NCI-H1417 (cell line): ENCODE data around the gene FAM78B.

ENCODE experiments used
- DNase-seq, 3 experiments: peaks; one replicate each; lab custom pipeline; 2025; lab: John Stamatoyannopoulos, UW

The FAM78B gene

GRCh38 chr1:166120281-166120680 lies 46.5 kb downstream of the FAM78B start:
- DNase-seq, result no peak

GRCh38 chr1:166119471-166119965 lies 47.3 kb downstream of the FAM78B start:
- DNase-seq, result peak in 1 of 3 experiments; percentile 37

- DNase-seq, result no peak
Observed at GRCh38 chr1:166117776-166118175, 49.0 kb downstream of the FAM78B start.

GRCh38 chr1:166116026-166116425 lies 50.8 kb downstream of the FAM78B start:
- DNase-seq, result no peak

GRCh38 chr1:166114419-166114818 lies 52.4 kb downstream of the FAM78B start:
- no peak for DNase-seq

GRCh38 chr1:166113630-166114029 lies 53.2 kb downstream of the FAM78B start:
- no peak for DNase-seq

- no peak for DNase-seq
Observed at GRCh38 chr1:166113031-166113430, 53.8 kb downstream of the FAM78B start.

GRCh38 chr1:166112425-166112824 lies 54.4 kb downstream of the FAM78B start:
- no peak for DNase-seq

GRCh38 chr1:166111430-166111829 lies 55.4 kb downstream of the FAM78B start:
- DNase-seq, result no peak

- DNase-seq, result peak in 1 of 3 experiments; percentile 51
Observed at GRCh38 chr1:166090244-166090643, 76.6 kb downstream of the FAM78B start.

- peak in 2 of 3 experiments; percentile 31 to 59 for DNase-seq
Observed at GRCh38 chr1:166089804-166090203, 77.0 kb downstream of the FAM78B start.

GRCh38 chr1:166088572-166088955 lies 78.2 kb downstream of the FAM78B start:
- DNase-seq, result no peak

GRCh38 chr1:166087734-166088571 lies 78.8 kb downstream of the FAM78B start:
- DNase-seq, result no peak

GRCh38 chr1:166086113-166086883 lies 80.5 kb downstream of the FAM78B start:
- DNase-seq, result no peak

- peak in 1 of 3 experiments; percentile 4 for DNase-seq
Observed at GRCh38 chr1:166084613-166085012, 82.2 kb downstream of the FAM78B start.

- DNase-seq, result no peak
Observed at GRCh38 chr1:166083887-166084286, 82.9 kb downstream of the FAM78B start.

GRCh38 chr1:166082601-166083000 lies 84.2 kb downstream of the FAM78B start:
- no peak for DNase-seq

- DNase-seq, result no peak
Observed at GRCh38 chr1:166080967-166081870, 85.6 kb downstream of the FAM78B start.

GRCh38 chr1:166080277-166080966 lies 86.4 kb downstream of the FAM78B start:
- DNase-seq, result peak in 1 of 3 experiments; percentile 14

- no peak for DNase-seq
Observed at GRCh38 chr1:166079276-166079675, 87.5 kb downstream of the FAM78B start.

GRCh38 chr1:166073489-166073888 lies 93.3 kb downstream of the FAM78B start:
- DNase-seq, result no peak
